ENCODE results near the gene NTRK3.

The NTRK3 gene

DNA sequence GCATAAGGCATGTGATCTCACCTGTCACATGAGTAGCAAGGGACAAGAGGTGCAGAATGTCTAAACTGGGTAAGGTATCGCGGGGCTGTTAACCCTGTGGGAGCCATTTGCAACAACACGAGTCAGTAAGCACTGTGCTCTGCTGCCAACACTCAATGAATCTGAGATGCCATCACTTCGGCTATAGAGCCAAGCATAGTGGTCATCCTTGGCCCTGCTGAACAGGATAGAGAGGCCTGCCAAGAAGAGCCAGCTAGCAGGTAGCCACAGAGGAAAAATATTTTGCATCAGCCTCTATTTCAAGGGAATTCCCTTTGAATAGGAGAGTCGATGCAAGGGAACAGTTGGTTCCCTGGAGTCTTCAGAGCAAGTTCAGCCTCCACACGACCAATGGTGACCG lies 137.8 kb downstream of the NTRK3 start:
- DNase-seq (ENCODE audit: low spot score) = no peak

DNA sequence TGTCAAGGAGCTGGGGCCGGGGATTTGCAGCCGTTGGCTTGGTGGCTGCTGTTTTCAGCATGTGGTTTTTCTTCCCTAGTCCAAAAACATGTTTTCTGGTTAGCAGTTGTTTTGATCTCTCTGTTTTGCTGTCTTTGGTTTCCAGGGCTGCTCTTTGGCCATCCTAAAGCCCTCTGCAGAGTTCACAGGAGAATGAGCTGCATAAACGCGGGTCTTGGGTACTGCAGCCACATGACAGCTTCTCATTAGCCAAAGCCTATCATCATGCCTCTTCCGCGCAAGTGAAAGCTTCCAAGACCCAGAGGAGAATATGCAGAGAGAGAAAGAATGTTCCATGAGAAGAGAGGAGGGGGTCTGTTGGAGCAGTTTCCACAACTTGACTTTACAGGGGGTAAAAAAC lies 138.5 kb downstream of the NTRK3 start:
- DNase-seq (ENCODE audit: low spot score) = no peak

DNA sequence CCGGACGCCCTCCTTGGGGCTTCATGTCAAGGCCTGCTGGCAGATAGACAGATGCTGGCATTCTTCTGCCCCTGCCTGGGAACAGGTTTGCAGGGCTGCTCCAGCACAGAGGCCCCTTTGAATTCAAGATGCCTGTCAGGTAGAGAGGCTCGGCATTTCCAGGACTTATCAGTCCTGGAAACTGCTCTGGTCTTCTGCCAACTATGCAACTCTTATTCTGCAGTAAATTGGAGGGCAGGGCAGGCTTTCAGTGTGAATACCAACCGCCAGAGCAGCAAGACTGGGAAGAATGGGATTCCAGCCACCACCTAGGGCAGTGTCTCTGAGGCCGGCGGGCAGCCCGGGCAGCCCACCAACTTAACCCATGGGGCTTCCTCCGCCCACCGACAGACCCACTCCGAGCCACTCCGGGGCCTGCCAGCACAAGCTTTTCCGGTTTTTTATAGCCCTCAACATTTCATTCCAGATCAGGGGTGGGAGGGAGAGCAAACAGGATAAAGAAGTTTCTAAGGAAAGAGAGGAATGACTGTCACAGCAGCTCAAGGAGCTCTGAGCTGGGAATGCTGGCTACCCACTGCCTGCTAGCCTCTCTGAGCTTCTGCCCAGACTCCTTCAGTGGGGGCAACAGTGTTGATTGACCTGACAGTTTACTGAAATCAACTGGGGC lies 140.9 kb downstream of the NTRK3 start:
- no peak for DNase-seq (ENCODE audit: low spot score)

DNA sequence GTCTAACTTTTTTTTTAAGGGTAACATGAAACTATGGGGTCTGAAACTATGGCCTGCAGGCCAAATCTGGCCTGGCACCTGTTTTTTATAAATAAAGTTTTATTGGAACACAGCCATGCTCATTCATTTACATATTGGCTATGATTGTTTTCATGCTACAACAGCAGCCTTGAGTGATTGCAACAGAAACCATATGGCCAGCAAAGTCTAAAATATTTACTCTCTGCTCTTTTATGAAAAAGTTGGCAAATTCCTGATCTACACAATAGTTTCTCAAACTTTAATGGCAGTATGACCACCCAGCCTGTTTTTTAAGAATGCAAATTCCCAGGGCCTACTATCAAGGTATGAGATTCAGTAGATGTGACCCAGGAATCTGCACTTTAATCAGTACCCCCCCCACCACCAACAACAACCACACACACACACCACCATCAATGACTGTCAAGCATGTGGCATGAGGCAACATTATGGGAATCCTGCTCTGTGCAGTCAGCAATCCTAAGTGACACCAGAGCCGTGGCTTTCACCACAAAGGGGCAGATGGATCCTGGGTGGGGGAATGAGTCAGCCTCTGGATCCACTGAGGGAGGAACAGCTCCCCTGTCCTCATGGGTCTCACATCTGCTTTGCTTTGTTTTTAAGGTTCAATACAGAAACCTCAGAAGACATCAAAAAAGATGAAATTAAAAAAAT lies 142.8 kb downstream of the NTRK3 start:
- no peak for DNase-seq (ENCODE audit: low spot score)

DNA sequence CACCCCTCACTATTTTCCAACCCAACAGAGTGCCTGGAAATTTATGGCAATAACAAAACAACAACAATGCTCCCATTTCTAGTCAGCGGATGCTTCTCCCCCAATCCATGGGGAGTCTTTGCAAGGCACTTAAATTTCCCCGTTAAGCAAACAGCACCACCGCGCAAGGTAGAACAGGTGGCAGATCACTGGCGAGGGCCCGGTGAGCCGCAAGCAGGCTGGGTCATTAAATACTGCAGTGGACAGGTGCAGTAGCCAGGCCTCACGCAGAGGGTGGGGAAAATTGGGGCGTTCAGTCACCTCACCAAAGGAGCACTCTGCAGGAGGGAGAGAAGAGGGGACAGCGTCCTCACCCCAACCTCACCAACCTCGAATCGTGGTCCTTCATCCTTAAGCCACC lies 147.5 kb downstream of the NTRK3 start:
- DNase-seq (ENCODE audit: low spot score) = no peak

DNA sequence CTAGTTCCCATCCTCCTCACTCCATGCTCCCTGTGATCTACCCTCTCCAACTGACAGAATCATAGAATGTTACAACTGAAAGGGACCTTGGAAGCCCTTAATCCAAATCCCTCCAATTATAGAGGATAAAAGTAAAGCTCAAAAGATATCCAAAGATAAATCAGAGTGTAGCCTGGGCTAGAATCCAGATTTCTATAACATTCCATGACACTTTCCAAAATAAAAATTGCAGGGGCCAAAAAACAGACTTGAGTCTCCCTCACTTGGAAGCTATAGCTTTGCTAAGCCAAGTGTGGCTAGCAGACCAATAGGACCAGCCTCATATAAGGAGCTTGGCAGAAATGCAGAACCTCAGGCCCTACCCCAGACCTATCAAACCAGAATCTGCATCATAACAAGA lies 148.1 kb downstream of the NTRK3 start:
- no peak for DNase-seq (ENCODE audit: low spot score)

DNA sequence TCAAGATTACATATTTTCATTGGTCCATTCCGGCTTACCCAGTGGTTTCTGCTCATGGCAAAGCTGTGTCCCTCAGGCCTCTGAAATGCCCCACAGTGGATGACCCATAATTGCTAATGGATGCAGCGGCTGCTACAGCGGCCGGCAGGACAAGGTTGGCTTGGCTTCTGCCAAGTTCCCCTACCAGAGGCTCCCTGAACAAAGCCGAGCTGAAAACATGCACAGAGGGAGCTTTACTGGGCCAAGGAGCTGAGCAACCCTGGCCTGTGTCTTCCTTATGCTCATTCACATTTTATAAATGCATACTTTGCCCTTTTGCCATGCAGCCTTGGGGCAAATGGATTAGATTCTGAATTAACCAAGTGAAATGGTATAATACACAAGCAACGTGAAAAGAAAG lies 150.5 kb downstream of the NTRK3 start:
- no peak for DNase-seq (ENCODE audit: low spot score)

DNA sequence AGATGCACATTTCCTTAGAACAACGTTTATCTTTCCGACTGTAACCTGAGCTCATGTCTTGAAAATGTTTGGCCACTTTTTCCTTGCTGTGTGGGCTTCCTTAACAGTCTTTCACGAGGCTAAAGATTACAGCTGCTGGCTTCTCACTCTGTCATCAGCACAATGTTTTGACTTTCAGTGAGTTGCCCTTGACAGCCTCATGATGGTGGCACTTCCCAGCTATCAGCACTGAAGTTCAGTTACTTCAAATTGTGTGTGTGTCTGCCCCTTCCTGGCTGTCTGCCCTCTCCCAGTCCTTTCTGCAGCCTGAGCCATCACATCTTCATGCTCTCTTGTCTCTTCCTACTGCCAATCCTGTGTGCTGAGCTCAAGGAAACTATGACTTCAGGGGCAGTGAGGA lies 152.2 kb downstream of the NTRK3 start:
- no peak for DNase-seq (ENCODE audit: low spot score)

DNA sequence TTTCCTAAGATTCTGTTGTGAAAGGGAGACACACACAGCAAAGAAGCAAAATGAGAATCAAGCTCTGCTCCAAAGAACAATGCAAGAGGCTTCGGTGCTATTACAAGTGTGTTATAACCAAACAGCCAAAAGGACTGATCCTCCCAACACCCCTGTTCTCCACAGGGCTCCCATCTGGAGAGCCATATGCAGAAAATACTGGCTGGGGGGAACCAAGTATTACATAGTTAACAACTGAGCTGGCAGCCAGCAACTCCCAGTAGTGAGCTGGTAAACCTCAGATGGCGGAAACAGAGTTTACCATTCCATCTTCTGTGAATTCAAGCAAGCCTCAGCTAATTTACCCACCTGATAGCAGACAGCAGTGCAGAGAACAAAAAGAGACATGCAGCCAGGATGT lies 156.4 kb downstream of the NTRK3 start:
- no peak for DNase-seq (ENCODE audit: low spot score)

DNA sequence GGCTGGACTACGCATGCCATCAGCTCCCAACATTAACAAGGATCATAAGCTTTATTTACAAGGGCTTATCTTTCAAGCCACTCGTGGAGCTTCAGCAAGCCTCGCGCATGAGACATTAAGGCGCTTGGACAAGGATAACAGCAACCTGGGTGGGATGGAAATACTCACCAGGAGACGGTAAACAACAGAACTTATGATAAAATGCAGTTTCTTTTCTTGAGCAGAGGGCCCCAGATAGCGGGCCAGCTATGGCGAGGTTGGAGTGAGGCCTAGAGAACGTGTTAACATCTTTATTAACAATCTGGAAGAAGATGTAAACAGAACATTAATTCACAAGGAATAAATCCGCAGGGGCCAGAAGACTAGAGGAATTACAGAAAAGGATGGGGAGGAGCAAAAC lies 158.2 kb downstream of the NTRK3 start:
- DNase-seq (ENCODE audit: low spot score) = no peak

DNA sequence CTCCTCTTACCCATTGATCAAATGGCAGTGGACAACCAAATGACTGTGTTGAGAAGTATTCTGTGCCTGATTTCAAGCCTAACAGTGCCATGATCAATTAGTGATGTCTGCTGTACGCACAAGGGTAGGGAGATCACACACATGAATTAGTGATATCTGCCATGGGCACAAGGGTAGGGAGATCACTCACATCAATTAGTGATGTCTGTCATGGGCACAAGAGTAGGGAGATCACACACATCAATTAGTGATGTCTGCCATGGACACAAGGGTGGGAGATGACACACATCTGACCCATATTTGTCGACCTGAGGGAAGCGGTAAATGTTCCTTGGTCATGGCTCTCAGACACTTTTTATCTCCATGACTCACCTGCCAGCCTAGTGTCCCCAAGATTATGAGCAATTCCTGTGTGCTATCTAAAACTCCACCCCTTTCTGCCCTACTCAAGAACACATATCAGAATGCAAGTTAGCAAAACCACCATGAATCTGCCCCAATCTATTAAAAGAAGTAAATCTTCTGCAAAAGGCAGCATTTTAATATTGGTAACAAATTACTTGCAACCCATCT lies 165.0 kb downstream of the NTRK3 start:
- DNase-seq (ENCODE audit: low spot score) = no peak

DNA sequence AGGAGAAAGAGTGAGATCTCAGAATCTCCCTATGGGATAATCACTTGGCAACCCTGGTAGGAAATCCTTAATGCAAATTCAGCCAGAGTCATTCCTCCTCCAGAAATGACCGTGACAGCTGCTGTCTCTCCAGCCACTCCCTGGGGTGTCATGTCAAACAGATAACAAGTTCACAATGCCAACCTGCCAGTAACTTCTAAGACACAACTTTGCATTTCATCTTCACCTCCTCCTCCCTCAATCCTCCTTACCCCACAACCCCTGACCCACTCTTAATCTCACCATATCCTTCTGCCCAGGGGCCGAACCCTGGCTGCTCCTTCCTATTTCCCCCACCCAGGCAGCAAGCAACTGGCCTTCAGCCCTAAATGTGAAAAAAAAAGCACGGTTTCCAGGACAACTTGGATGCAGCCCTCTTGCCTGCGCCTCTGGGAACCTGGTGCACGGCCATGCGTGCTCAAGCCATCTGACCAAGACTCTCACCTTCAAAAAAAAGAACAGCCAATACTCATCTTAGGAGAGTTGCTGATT lies 166.0 kb downstream of the NTRK3 start:
- no peak for DNase-seq (ENCODE audit: low spot score)

DNA sequence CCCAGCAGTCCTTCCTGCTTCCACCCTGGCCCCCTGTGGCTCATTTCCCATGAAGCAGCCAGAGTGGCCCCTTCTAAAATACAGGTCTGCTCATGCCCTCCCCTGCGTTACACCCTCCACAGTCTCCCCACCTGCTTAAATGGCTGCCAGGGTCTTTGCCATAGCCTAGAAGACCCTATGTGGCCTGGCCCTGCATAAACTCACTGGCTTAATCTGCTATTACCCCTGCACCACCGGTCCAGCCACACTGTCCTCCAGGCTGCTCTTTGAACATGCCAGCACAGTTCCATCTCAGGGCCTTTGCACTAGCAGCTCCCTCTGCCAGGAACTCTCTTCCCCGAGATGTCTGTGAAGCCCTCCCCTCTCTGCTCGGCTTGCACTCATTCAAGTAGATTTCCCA lies 166.8 kb downstream of the NTRK3 start:
- DNase-seq (ENCODE audit: low spot score) = no peak

DNA sequence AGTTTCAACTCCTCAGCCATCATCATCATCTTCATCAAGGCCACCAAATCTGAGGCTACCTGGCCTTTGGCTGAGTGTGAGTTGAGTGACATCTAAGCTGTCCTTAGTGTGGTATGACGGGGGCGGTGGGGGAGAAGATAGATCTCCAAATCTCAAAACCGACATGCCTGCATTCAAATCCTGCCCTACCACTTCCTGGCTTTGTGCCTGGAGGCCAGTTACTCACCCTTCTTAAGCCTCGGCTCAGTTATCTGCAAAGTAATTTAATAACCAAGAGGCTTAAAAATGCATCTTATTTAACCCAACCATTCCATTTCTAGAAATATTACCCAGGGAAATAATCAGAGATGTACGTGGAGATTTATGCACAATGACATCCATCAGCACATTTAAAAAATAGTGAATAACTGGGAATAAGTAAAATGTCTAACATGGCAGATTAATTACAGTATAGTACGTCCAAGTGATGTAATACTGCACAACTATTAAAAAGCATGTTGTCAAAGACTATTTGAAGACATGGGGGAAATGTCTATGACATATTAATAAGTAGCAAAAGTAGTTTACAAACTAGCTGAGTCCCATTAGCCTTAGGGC lies 167.4 kb downstream of the NTRK3 start:
- DNase-seq (ENCODE audit: low spot score) = no peak

DNA sequence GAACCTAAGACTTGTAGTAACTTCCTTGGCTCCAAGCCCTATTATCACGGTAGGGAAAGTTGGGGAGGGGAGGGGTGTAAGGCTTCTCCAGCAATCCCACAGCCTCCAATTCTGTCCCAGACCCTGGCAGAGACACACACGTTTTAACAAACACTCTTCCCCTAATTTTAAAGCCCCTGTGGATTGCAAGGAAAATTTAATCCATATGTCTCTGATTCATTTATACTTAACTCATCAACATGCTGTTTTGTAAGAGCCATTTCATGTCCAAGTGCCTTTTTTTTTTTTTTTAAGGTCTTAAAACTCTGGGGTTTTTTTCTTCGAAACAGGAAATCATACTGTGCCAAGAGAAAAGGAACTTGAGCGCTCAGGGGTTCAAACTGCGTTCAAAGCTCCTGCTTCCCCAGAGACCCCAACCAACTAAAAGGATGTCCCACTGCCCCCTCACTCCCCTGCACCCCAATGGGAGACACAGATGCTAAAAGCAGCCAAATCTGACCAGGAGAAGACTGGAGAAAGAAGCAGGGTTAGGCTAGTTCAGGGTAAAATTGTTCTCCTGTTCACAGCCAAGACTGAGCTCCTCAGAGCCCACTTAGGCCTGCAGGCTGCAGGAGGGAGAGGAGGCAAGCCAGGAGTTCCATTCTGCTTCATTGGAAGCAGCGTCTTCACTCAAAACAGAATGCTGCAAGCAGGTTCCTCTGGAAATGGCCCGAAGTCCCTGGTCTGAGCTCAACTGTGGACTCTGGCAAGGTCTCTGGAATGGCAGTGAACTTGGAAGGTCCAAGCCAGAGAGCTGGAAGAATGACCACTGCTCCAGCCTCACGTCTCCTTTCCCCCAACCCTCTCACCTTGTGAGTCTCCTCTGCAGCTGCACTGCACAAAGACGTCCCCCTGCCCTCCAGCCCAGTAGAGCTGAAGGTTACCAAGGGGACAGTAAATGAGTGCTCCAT lies 172.5 kb downstream of the NTRK3 start:
- DNase-seq (ENCODE audit: low spot score) = no peak

DNA sequence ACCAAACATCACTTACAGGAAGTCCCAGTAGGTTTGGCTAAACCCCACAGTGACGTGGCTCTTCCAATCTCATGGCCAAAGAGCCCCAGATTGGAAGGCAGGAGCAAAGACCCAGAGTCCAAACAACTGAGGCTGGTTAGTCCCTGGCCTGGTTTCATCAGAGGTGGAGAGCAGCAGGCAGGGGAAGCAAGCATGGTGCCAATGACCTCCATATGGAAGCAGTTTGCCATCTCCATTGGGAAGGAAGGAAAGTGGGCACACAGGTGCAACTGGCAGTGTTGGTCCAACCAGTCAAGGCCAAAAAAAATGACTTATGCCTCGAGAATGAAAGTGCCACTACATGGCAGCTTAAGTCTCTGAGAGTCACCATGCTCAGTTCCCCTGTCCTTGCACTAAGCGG lies 175.9 kb downstream of the NTRK3 start:
- DNase-seq (ENCODE audit: low spot score) = no peak

DNA sequence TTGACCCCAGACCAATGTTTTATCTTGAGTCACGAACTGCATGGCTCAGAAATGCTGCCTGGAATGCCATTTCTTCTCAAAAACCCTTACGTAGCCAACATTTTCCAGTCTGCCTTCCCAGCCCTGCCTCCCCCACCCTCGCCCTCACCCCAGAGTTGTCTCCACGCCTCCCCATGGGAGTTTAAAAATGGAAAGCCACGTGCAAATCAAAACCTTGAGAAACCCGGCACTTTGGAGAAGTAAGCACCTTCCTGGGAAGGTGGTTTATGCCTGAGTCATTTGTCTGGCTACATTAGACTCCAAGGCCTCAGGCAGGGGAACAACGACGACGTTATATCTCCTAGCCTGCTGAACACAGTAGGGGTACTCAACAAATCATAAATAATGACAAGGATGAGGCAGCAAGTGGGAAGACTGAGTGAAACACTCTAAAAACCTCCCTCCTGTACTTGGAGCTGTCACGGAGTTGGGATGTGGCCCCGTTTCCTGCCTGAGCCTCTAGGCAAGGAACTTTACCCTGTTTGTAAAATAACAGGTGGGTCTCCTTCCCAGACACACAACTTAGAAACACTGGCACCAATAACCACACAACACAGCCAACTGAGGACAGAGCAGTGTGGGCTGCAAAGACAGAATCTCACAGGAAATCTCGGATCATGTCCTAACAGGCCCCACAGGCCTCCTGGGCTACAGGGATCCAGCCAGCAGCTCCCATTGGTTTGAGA lies 179.1 kb downstream of the NTRK3 start:
- no peak for DNase-seq (ENCODE audit: low spot score)

DNA sequence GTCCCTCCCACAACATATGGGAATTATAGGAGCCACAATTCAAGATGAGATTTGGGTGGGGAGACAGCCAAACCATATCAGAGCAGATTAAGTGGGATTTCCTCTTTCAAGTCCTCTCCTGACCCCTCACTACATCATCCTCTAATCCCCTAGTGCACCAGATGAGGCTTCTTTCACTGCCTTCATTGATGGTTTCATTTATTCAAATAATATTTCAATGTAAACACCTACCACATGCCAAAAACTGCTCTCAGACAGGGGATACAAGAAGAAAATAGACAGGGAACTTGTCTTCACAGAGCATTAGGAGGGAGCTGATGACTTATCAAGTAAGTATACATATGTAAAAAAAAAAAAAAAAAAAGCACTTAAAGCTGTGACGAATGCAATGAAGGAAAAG lies 180.2 kb downstream of the NTRK3 start:
- no peak for DNase-seq (ENCODE audit: low spot score)

DNA sequence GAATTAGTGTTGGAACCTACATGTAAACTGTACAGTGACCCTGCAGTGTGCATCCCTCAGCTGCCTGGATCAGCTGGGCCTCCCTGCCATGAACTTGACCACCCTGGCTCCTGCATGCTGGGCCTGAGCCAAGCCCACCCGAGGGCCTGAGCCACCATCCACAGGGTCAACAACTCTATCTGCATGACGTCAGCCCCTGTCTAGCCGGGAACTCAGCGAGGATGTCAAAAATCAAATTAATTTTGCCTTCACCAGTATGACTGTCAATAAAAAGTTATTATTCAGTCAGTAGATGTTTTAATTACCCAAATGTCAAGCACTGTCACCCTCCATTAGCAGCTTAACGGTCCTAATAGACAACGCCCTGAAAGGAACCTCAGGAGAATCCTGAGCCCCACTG lies 181.4 kb downstream of the NTRK3 start:
- DNase-seq (ENCODE audit: low spot score) = no peak

DNA sequence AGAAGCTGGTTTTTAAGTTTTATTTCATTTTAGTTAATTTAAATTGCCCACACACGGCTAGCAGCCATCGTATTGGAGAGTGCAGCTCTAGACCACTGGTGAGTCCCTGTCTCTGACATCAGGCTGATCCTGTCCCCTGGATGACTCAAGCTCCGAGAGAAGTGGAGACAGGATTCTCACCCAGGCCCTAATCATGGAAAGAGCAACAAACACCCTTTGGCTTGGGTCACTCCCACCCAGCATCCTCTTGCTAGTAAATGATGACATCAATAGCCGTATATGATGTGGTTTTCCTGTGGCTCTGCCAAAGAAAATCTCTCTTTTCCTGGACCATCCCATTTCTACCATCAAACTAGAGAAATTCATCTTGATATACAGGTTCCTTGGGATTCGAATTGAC lies 182.2 kb downstream of the NTRK3 start:
- DNase-seq (ENCODE audit: low spot score) = no peak

DNA sequence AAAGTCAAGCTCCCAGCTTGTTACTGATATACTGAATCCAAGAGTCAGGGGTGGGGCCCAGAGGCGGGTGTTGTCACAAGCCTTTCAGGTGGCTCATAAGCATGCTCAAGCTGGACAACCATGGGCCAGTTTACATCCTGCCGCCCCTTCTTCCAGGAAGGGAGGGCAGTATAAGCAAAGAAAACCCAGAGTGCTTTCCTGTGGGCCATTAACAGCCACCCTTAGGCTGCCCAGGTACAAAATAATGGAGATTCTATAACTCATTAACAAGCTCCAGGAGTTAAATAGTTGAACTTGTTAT lies 183.2 kb downstream of the NTRK3 start:
- no peak for DNase-seq (ENCODE audit: low spot score)
